ENCODE results near the gene RIMBP2.

Gene RIMBP2

GRCh38 chr12:130552483-130552996 lies 163.6 kb downstream of the RIMBP2 start:
- TF ChIP-seq ZFX (IDR thresholded peaks at IDR 0.05; ENCODE audit: borderline replicate concordance) (no peak), CTCF (IDR thresholded peaks at IDR 0.05) (no peak)
- no peak overlapping the region for H3K27ac ChIP-seq

DNA sequence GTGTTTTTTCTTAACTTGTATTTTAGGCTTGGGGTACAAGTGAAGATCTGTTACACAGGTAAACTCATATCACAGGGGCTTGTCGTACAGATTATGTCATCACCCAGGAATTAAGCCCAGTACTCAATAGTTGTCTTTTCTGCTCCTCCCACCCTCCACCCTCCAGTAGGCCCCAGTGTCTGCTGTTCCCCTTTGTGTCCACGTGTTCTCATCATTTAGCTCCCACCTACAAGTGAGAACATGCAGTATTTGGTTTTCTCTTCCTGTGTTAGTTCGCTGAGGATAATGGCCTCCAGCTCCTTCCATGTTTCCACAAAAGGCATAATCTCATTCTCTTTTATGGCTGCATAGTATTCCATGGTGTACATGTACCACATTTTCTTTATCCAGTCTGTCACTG lies 166.7 kb downstream of the RIMBP2 start:
- no peak overlapping the region for H3K27ac ChIP-seq
- no peak for TF ChIP-seq CTCF (IDR thresholded peaks at IDR 0.05)
- no peak for TF ChIP-seq ZFX (IDR thresholded peaks at IDR 0.05; ENCODE audit: borderline replicate concordance)

DNA sequence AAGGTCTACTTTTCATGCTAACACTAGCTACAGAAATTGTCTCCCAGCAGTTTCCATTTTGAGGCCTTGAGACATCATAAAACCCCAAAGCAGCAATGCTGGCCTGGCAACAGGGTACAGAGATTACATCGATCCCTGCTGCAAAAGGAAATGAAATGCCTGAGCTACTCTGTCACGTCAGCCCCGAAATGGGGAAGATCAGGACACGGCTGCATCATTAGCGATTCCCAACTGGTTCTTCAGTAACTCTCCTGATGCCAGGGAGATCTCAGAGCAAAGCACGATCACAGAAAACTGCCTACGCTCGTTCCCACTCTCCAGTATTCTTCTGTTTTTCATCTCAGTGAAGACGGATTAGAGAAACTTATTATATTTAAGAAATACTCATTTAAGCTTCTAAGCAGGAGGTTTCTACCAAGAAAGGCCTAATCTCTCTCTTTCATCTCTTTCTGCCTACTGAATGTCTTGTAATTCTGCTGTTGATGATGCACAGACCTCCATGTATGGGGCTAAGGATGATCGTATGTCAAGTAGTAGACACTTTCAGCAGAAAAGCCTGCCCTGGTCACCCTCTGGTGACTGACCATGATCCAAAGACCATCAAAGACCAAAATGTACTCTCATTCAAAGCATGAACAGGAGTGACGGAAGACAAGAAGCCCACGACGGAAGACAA lies 168.5 kb downstream of the RIMBP2 start:
- H3K27ac ChIP-seq, result no peak overlapping the region
- TF ChIP-seq CTCF (IDR thresholded peaks at IDR 0.05) (no peak), ZFX (IDR thresholded peaks at IDR 0.05; ENCODE audit: borderline replicate concordance) (no peak)

DNA sequence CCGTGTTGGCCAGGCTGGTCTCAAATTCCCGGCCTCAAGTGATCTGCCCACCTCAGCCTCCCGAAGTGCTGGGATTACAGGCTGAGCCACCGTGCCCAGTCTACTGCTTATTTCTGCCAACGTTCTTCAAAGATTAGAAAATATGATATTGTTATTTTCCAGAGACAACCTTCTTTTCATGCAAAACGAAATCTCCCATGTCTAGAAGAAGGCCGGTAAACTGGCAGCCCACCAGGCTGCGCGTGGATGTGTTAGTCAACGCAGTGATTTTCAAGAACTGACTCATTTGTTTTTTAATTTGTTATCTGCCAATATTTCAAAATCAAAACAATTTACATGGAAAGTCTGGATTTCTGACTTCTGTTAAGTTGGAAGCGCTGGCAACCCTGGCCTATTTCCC lies 169.6 kb downstream of the RIMBP2 start:
- TF ChIP-seq ZFX (IDR thresholded peaks at IDR 0.05; ENCODE audit: borderline replicate concordance) (no peak), CTCF (IDR thresholded peaks at IDR 0.05) (no peak)
- no peak overlapping the region for H3K27ac ChIP-seq

DNA sequence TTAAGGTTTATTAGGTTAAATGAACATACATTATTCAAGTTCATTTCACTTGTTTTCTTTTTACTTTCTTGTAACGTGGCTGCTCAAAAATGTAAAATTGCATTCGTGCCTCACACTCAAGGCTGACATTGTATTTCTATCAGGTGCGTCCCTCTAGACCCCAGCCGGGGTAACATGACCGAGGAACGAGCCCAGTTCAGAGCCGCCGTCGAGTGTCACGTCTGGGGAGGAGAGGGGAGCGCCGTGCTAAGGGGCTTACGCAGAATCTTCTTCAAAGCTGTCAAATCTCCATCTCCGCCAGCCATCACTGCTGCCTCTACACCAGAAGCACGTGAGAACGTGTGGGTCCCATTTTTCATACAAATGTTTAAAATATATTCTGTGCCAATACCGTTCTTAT lies 170.6 kb downstream of the RIMBP2 start:
- TF ChIP-seq CTCF (IDR thresholded peaks at IDR 0.05), result no peak
- TF ChIP-seq ZFX (IDR thresholded peaks at IDR 0.05; ENCODE audit: borderline replicate concordance), result no peak
- H3K27ac ChIP-seq, result no peak overlapping the region

DNA sequence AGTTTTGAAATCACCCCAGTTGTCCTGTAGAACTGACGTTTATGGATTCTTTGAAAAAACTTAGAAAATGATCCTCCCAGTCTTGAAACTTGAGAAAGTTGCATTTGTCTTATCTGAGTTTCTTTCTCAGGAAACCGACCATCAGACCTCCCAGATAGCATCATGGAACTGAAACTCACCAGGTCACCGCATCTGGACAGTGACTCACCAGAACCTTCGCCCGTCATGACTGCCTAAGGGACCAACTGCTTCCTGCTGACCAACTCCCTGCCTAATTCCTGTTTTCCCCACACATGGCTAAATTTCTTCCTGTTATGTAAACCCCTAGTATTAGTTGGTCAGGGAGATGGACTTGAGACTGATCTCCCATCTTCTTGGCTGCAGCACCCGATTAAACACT lies 175.7 kb downstream of the RIMBP2 start:
- TF ChIP-seq CTCF (IDR thresholded peaks at IDR 0.05), result no peak
- no peak for TF ChIP-seq ZFX (IDR thresholded peaks at IDR 0.05; ENCODE audit: borderline replicate concordance)

DNA sequence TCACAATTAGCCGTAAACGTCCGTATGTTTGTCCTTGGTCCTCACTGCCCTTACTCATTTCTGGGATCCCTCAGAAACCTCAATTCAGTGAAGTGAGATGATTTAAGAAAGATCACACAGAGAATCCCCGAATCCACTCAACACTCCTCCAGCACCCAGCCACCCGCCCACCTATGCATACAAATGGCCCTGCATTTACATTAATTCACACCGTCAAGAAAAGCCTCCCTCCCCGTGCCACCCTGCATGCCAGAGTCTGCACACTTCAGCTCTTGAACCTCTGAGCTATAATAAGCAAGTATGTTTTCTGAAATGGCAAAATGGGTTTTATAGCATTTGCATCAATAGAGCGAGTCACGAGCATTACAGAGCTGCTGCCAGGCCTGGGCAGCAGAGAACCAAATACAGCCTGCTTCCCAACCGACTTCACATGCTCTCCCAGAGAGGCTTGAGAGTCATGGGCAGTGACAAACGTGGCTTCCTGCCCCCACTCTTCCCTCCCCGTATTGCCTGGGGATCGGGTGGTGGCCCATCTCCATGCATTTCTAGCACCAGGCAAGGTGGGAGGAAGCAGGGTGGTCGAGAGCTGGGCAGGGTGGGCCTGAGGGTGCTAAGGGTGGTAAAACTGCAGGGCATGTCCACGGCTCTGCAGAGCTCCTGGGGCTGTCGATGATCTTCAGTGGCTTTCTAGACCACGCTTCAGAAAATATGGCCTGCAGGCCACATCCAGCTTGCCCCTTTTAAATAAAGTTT lies 177.6 kb downstream of the RIMBP2 start:
- no peak overlapping the region for H3K27ac ChIP-seq
- TF ChIP-seq CTCF (IDR thresholded peaks at IDR 0.05) (no peak), ZFX (IDR thresholded peaks at IDR 0.05; ENCODE audit: borderline replicate concordance) (no peak)

More for the DNA sequence above, 175.7 kb downstream of the RIMBP2 start:
- H3K27ac ChIP-seq, result no peak overlapping the region
